ENCODE results near the gene NGLY1.

The NGLY1 gene

GRCh38 chr3:25785826-25786225 is 2.6 kb upstream of the NGLY1 start:
- Histone ChIP-seq H3K27me3 (replicated peaks; ENCODE audit: insufficient read depth, low read length) (no peaks in the 10 kb centered on the region), H3K4me2 (ENCODE audit: low read depth, low read length) (no peak overlapping the region), H3K9me3 (replicated peaks; ENCODE audit: insufficient read depth, low read length) (no peaks in the 10 kb centered on the region), H3K9ac (ENCODE audit: low read length) (no peak overlapping the region), H3K4me1 (ENCODE audit: low read length) (peaks cover 33% of the 10 kb centered on the region), H3K79me2 (ENCODE audit: low read length) (peaks cover 37% of the 10 kb centered on the region), H3K4me3 (ENCODE audit: low read length) (no peak overlapping the region), H3K27ac (ENCODE audit: low read length) (no peak overlapping the region), H3K9me2 (replicated peaks; ENCODE audit: insufficient read depth, low read length) (no peaks in the 10 kb centered on the region), H4K20me1 (ENCODE audit: insufficient read depth, low read length) (no peaks in the 10 kb centered on the region), H2AFZ (ENCODE audit: low read length) (no peak overlapping the region), H3F3A (ENCODE audit: insufficient read depth, low read length) (peaks cover 9% of the 10 kb centered on the region; the same call in 1 of the 2 replicates), H3K36me3 (replicated peaks; ENCODE audit: insufficient read depth, low read length) (no peaks in the 10 kb centered on the region)
- DNase-seq: no peak
- no peak for TF ChIP-seq CTCF (IDR thresholded peaks at IDR 0.05; ENCODE audit: low read length)
- no peak for TF ChIP-seq EZH2 (optimal IDR thresholded peaks at IDR 0.05; ENCODE audit: low read depth, low read length)
- TF ChIP-seq EZH2phosphoT487 (IDR thresholded peaks at IDR 0.05; ENCODE audit: low read length): no peak

DNA sequence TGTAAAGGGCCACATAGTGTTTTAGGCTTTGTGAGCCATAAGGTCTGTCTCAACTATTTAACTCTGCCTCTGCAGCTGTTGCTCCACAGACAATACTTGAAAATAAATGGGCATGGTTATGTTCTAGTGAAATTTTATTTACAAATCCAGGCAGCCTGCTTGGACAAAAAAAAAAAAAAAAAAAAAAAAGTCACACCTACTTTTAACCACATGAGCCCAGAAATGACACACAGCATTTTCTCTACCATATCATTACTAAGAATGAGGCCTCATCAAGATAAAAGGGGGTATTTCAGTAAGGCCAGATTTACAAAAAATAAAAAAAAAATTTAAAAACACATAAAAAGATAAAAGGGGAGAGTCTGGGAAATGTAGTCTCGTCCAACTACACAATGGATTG is 1.7 kb upstream of the NGLY1 start:
- no peak overlapping the region for H3K27ac ChIP-seq (ENCODE audit: low read length)
- H3K4me2 ChIP-seq (ENCODE audit: low read depth, low read length): no peak overlapping the region
- peaks cover 9% of the 10 kb centered on the region; the same call in 1 of the 2 replicates for H3F3A ChIP-seq (ENCODE audit: insufficient read depth, low read length)
- no peak overlapping the region for H3K9ac ChIP-seq (ENCODE audit: low read length)
- H3K4me1 ChIP-seq (ENCODE audit: low read length): peaks cover 30% of the 10 kb centered on the region
- no peaks in the 10 kb centered on the region for H3K36me3 ChIP-seq (replicated peaks; ENCODE audit: insufficient read depth, low read length)
- H3K79me2 ChIP-seq (ENCODE audit: low read length): peaks cover 42% of the 10 kb centered on the region
- no peak overlapping the region for H3K4me3 ChIP-seq (ENCODE audit: low read length)
- DNase-seq: no peak
- H4K20me1 ChIP-seq (ENCODE audit: insufficient read depth, low read length): no peaks in the 10 kb centered on the region
- H2AFZ ChIP-seq (ENCODE audit: low read length): no peak overlapping the region
- H3K9me3 ChIP-seq (replicated peaks; ENCODE audit: insufficient read depth, low read length): no peaks in the 10 kb centered on the region
- no peaks in the 10 kb centered on the region for H3K9me2 ChIP-seq (replicated peaks; ENCODE audit: insufficient read depth, low read length)
- H3K27me3 ChIP-seq (replicated peaks; ENCODE audit: insufficient read depth, low read length): no peaks in the 10 kb centered on the region
- TF ChIP-seq EZH2phosphoT487 (IDR thresholded peaks at IDR 0.05; ENCODE audit: low read length) (no peak), CTCF (IDR thresholded peaks at IDR 0.05; ENCODE audit: low read length) (no peak), EZH2 (optimal IDR thresholded peaks at IDR 0.05; ENCODE audit: low read depth, low read length) (no peak)

- Histone ChIP-seq H3K9me2 (replicated peaks; ENCODE audit: insufficient read depth, low read length) (no peaks in the 10 kb centered on the region), H3K27ac (ENCODE audit: low read length) (peak overlapping the region; percentile 4; the same call in 1 of the 2 replicates), H2AFZ (ENCODE audit: low read length) (peak overlapping the region; percentile 94), H3K4me3 (ENCODE audit: low read length) (peak overlapping the region; percentile 79), H3K79me2 (ENCODE audit: low read length) (peaks cover 46% of the 10 kb centered on the region), H3K4me2 (ENCODE audit: low read depth, low read length) (peak overlapping the region; percentile 80), H3F3A (ENCODE audit: insufficient read depth, low read length) (peaks cover 6% of the 10 kb centered on the region; the same call in 1 of the 2 replicates), H4K20me1 (ENCODE audit: insufficient read depth, low read length) (no peaks in the 10 kb centered on the region), H3K9me3 (replicated peaks; ENCODE audit: insufficient read depth, low read length) (no peaks in the 10 kb centered on the region), H3K36me3 (replicated peaks; ENCODE audit: insufficient read depth, low read length) (no peaks in the 10 kb centered on the region), H3K9ac (ENCODE audit: low read length) (peak overlapping the region; percentile 62; the same call in 1 of the 2 replicates), H3K27me3 (replicated peaks; ENCODE audit: insufficient read depth, low read length) (no peaks in the 10 kb centered on the region), H3K4me1 (ENCODE audit: low read length) (peaks cover 28% of the 10 kb centered on the region)
- TF ChIP-seq EZH2 (optimal IDR thresholded peaks at IDR 0.05; ENCODE audit: low read depth, low read length) (no peak), CTCF (IDR thresholded peaks at IDR 0.05; ENCODE audit: low read length) (no peak), EZH2phosphoT487 (IDR thresholded peaks at IDR 0.05; ENCODE audit: low read length) (no peak)
- peak; percentile 28 for DNase-seq
These were observed 644 bp upstream of the NGLY1 start for GRCh38 chr3:25783661-25784512.

All from MM.1S (cell line).